Loucy (cell line): ENCODE measurements around the gene ANO7.

Experiments
- H2AFZ ChIP-seq: fragments of 200-600 bp; sonication (generic); 2 replicates; pipeline ENCODE4 v1.6.0; 2016; ENCODE audit warnings: antibody characterized with exemption, mild to moderate bottlenecking, low read length, moderate library complexity
- H3F3A ChIP-seq: fragments of 200-600 bp; 2 replicates; pipeline ENCODE4 v1.6.0; 2016; ENCODE audit warnings: antibody characterized with exemption, low read depth, mild to moderate bottlenecking
- H3K27me3 ChIP-seq: fragments of 200-600 bp; sonication (generic); 2 replicates; pipeline ENCODE4 v1.6.1; 2014; ENCODE audit warnings: low read length, mild to moderate bottlenecking; ENCODE audit not compliant: insufficient read depth, poor library complexity, severe bottlenecking
- H3K36me3 ChIP-seq: fragments of 200-600 bp; sonication (generic); 2 replicates; pipeline ENCODE4 v1.6.1; 2016; ENCODE audit warnings: low read length; ENCODE audit not compliant: insufficient read depth
- H3K4me1 ChIP-seq: fragments of 200-600 bp; sonication (generic); 2 replicates; pipeline ENCODE4 v1.5.1; 2014; ENCODE audit warnings: low read length, mild to moderate bottlenecking; ENCODE audit not compliant: insufficient read depth, poor library complexity, severe bottlenecking
- H3K4me2 ChIP-seq: fragments of 200-600 bp; sonication (generic); 2 replicates; pipeline ENCODE4 v1.6.0; 2014; ENCODE audit warnings: antibody characterized with exemption, low read length, low read depth, mild to moderate bottlenecking; ENCODE audit not compliant: poor library complexity, severe bottlenecking
- H3K4me3 ChIP-seq: fragments of 200-600 bp; sonication (generic); 2 replicates; pipeline ENCODE4 v1.5.1; 2014; ENCODE audit warnings: low read length, mild to moderate bottlenecking, mixed read lengths; ENCODE audit not compliant: poor library complexity, severe bottlenecking
- H3K79me2 ChIP-seq: fragments of 200-600 bp; sonication (generic); 2 replicates; pipeline ENCODE4 v1.6.1; 2014; ENCODE audit warnings: low read length; ENCODE audit not compliant: insufficient read depth
- H3K9ac ChIP-seq: fragments of 200-600 bp; sonication (generic); 2 replicates; pipeline ENCODE4 v1.6.0; 2014; ENCODE audit warnings: mild to moderate bottlenecking, low read depth, low read length, moderate library complexity; ENCODE audit not compliant: poor library complexity, severe bottlenecking
- H3K9me2 ChIP-seq: fragments of 200-600 bp; sonication (generic); replicated peaks from 2 replicates; pipeline ENCODE4 v1.6.1; 2016; ENCODE audit warnings: low read depth, low read length, mixed read lengths
- H3K9me3 ChIP-seq: fragments of 200-600 bp; sonication (generic); 2 replicates; pipeline ENCODE4 v1.6.1; 2014; ENCODE audit warnings: mild to moderate bottlenecking, antibody characterized with exemption, low read length, low read depth; ENCODE audit not compliant: insufficient read depth
- H4K20me1 ChIP-seq: fragments of 200-600 bp; sonication (generic); 2 replicates; pipeline ENCODE4 v1.6.0; 2014; ENCODE audit warnings: antibody characterized with exemption, low read length, mild to moderate bottlenecking; ENCODE audit not compliant: insufficient read depth, poor library complexity, severe bottlenecking
- CTCF ChIP-seq: fragments of 200-600 bp; sonication (generic); conservative IDR thresholded peaks from 2 replicates; pipeline ENCODE4 v1.5.1; 2014; ENCODE audit warnings: mild to moderate bottlenecking, antibody characterized with exemption, low read length
- EZH2phosphoT487 ChIP-seq: fragments of 200-600 bp; IDR thresholded peaks from 2 replicates; pipeline ENCODE4 v1.6.1; 2018; ENCODE audit warnings: antibody characterized with exemption, mild to moderate bottlenecking, moderate library complexity, borderline replicate concordance

ANO7 gene

GRCh38 chr2:241168366-241168765, 20.1 kb upstream of the ANO7 start:
- H3K9me2 ChIP-seq = no peaks in the 10 kb centered on the region
- H3K4me1 ChIP-seq = no peaks in the 10 kb centered on the region
- no peaks in the 10 kb centered on the region for H3F3A ChIP-seq
- H3K4me2 ChIP-seq = no peak overlapping the region
- peaks cover 9% of the 10 kb centered on the region; the same call in 1 of the 2 replicates for H3K9me3 ChIP-seq
- no peaks in the 10 kb centered on the region for H3K79me2 ChIP-seq
- H2AFZ ChIP-seq = no peak overlapping the region
- no peaks in the 10 kb centered on the region for H3K27me3 ChIP-seq
- H3K4me3 ChIP-seq = no peak overlapping the region
- H3K36me3 ChIP-seq = peaks cover 33% of the 10 kb centered on the region; the same call in 1 of the 2 replicates
- TF ChIP-seq CTCF (no peak), EZH2phosphoT487 (no peak)
- H4K20me1 ChIP-seq = no peaks in the 10 kb centered on the region
- H3K9ac ChIP-seq = no peak overlapping the region

GRCh38 chr2:241173557-241173956, 14.9 kb upstream of the ANO7 start:
- H3K9me2 ChIP-seq = no peaks in the 10 kb centered on the region
- TF ChIP-seq CTCF (no peak), EZH2phosphoT487 (no peak)
- no peak overlapping the region for H3K4me2 ChIP-seq
- H3K36me3 ChIP-seq = peaks cover 24% of the 10 kb centered on the region; the same call in 1 of the 2 replicates
- peaks cover 9% of the 10 kb centered on the region; the same call in 1 of the 2 replicates for H3K9me3 ChIP-seq
- H3K4me3 ChIP-seq = no peak overlapping the region
- H3F3A ChIP-seq = no peaks in the 10 kb centered on the region
- no peaks in the 10 kb centered on the region for H3K79me2 ChIP-seq
- no peaks in the 10 kb centered on the region for H3K4me1 ChIP-seq
- no peaks in the 10 kb centered on the region for H4K20me1 ChIP-seq
- H3K9ac ChIP-seq = no peak overlapping the region
- no peaks in the 10 kb centered on the region for H3K27me3 ChIP-seq
- H2AFZ ChIP-seq = no peak overlapping the region

- H3K9me2 ChIP-seq = no peaks in the 10 kb centered on the region
- H3K4me2 ChIP-seq = no peak overlapping the region
- H3F3A ChIP-seq = no peaks in the 10 kb centered on the region
- no peak overlapping the region for H3K4me3 ChIP-seq
- H3K36me3 ChIP-seq = peaks cover 14% of the 10 kb centered on the region; the same call in 1 of the 2 replicates
- H3K4me1 ChIP-seq = no peaks in the 10 kb centered on the region
- no peak for TF ChIP-seq CTCF
- no peak for TF ChIP-seq EZH2phosphoT487
- H3K9ac ChIP-seq = no peak overlapping the region
- H2AFZ ChIP-seq = no peak overlapping the region
- no peaks in the 10 kb centered on the region for H3K9me3 ChIP-seq
- H3K79me2 ChIP-seq = no peaks in the 10 kb centered on the region
- H3K27me3 ChIP-seq = no peaks in the 10 kb centered on the region
- no peaks in the 10 kb centered on the region for H4K20me1 ChIP-seq
Measured at GRCh38 chr2:241177526-241178334, 10.7 kb upstream of the ANO7 start.
